GM21723 (cell line): ENCODE results near the gene TFPI.
"Not testable (repeated sequence)": the region's sequence is repeated elsewhere in the genome, so short reads cannot be mapped to it uniquely, and the experiment has no call there.

ENCODE experiments used
- ATAC-seq: cut with Tn5 transposase; IDR thresholded peaks from one replicate; pipeline ENCODE4 v1.9.1; 2021; ENCODE audit warnings: mild to moderate bottlenecking, moderate library complexity; ENCODE audit not compliant: unreplicated experiment

TFPI gene

DNA sequence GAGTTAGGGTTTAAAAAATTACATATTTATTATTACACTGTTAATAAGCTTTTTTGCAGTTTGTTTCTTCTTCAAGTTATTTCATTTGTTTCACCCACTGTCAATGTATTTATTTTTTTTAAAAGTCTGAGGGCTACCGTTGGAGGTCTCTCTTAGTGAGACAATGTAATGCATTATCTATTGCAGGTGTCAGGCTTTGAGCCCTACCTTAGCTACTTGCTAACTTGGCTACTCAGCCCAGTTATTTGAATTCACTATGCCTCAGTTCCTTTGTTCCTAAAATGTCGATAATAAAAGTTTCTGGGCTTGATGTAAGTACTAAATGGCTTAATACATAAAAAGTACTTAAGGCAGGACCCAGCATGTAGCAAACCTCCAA is 458 bp upstream of the TFPI start:
- ATAC-seq, result no peak

DNA sequence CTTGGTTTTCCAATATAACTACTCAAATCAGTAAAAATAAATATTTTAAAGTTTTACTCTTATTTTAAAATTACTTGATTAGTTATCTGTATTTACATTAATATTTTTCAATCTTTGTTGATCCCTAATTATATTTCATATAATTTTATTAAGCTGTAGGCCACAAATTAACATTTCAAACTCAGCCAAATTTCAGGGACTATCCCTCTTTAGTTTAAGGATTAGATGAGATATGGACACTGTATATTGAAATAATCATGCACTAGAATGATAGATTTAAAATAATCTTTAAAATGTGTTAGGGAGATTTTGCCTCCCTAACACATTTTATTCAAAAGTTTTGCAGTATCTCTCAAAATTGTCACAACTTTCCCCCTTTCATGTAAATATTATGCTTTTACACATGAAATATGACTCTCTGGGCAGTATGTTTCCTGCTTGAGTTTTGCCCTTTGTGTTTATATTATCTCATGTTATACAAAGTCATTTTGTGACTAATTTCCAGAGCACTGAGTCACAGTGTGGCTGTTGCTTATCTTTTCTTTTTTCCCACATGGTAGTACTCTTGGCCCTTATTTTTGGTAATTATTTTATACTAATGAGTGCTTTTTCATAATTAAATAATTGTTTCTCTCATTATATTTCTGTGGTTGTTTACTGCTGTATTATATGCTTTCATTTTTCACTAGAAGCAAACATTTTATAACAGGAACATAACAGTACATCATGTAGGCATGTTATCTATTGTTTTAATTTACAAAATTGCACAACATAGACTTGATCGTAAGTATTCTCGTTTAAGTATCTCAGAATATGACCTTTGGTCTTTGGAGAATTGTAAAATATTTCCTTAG is 1.2 kb downstream of the TFPI start:
- ATAC-seq, result no peak

DNA sequence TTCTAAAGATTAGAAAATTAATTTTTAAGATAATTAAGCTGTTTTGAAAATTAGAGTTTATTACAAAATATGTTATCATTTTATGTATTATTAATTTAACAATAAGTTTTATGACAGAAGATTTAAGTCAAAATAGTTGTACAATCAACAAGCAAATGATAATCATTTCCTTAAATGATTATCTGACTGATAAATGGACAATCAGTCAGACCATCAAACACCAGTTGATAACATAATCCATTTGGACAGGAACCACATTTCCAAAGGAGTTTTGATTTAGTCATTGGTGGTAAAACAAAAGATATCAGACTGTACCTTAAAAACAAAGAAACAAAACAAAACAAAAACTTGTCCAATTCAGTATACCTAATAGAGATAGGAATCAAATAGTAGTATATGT is 1.9 kb downstream of the TFPI start:
- no peak for ATAC-seq

DNA sequence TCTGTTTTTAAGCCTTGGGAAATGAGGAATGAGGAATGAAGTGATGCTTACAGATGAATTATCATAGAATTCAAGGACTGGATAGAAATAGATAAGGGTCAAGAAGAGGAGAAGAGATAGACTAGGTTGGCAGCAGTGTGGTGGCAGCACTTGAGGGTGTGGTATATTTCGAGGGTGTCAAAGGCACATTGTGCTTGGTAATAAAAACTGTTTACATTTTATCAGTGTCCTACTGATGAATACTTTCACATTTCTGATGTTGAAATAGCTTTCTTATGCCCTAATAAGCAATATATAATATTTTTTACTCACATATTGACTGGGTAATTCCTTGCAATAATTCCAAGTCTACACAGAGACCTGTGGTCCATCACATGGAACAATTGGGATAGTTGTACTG is 3.4 kb downstream of the TFPI start:
- ATAC-seq, result no peak

DNA sequence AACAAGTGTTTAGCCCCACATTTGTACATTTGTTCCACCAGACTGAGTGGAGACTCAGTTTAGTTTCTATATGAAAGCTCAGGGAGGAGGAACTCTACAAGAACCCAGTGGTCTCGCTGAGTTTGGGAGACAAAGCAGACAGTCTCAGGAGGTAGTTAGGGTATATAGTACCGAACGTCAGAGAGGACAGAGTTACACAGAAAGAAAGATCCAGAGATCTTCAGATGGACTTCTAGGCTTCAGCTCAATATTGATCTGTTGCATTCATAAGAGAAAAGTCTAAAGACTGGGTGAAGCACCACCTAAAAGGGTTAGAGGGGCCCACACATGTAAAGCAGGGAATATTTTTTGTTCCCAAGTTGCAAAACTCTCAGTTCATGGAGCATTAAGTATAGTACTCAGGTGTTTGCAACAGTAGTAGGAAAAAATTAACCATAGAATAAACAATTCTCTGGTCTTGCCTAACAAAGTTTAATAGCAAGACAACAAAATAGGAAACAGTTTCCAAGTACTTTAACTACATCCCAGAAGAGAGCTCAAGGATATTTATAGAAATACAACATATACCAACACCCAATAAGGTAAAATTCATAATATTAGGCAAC is 4.2 kb downstream of the TFPI start:
- no peak for ATAC-seq

DNA sequence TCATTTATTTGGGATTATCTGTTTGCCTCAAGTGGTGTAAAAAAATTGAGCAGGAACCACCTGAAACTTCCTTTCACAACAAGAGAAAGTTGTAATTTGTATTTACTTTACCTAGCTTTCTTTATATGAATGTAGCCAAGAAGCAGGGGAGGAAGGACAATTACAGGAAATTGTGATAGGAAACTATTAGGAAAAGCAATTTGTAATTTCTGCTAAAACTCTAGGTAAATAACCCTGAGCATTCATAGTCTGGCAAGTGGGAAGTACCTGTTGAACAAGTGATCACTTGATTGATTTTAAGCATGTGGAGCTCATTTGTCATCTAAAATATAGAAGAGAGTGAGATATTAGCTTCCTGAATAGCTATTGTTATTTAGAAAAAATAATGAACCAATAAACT is 5.0 kb downstream of the TFPI start:
- no peak for ATAC-seq

DNA sequence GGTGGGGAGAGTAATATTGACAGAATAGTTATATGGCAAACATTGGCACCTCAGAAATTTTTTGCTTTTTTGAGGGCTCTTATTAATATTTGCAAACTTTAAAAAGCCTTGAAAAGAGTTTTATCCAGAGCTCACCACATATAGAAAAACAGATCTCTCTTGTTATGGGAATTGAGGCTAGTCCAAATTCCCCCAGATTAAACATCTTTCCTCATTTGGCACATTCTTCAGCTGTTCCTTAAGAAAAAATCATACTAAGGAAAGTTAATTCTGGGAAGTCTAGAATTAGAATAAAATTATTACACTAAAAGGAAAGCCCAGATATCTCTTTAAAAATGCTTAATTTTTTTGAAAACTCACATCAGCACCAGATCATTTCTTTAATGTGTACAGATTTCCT is 5.6 kb downstream of the TFPI start:
- no peak for ATAC-seq

DNA sequence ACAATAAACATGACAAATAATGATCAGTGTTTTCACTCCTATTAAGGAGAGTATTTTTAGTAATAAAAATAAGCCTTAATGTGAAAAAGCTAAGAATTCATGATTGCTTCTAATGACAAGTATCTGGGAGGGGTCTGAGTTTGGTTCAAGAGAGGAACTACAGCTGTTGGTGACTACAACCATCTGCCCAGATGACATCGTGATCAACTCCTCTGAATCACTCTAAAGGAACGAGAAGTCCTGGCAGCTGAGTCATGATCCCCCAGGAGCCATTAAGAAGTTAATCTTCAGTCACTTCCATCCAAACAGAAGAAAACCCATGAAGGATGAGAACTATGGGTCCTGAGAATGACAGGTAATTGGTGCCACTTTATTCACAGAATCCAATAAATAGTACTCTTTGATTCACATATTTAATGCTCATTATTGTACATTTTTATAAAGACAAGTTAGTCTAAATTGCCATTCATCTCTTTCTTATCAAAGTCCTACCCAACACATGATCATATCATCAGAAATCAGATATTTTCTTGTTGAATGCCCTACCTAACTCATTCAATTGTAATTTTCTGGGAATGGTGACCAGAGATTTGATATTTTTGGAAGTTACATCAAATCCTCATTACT is 6.8 kb downstream of the TFPI start:
- ATAC-seq, result no peak

DNA sequence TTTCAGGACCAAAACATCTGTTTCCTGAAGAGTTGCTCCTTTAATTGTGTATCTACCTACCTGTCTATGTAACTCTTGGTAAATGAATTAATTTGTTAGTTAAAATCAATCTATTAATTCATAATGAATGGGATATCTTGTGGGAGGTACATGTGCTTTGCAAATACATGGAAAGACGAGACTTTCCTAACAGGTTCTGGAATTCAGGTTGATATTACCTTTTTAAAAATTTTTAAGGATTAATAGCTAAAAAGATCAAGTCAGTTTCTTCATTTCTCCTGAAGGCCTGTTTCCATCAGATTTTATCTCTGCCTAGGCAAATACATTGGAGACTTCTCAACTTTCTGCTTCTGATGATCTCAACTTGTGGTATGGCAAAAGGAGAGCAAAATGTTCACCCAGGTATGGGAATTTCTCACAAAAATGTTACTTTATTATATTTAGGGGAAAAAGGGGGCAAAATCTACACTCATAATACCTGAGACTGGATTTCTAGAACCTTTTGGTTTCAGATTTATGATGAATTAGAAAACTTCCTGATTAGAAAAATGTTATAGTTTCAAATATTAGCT is 7.4 kb downstream of the TFPI start:
- no peak for ATAC-seq

DNA sequence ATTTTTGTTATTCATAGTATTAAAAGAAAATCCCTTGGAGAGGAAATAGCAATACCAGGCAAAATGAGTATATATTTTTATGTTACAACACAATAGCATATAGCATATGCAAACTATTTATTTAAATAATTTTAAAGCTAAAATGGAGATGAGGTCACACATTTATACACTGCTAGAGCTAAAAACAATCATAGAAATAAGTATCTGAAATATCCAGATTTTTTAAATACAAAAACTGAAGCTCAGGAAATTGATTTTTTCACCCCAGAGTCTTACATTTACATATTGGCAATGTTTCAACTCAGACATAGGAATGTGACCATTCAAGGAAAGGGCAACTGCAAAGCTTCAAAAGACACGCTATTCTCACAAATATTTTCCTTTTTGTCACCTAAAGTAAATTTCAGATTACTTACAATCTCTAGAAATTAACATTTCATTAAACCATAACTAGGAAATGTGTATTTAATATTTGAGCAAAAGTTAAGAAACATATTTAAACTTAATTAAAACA is 8.9 kb downstream of the TFPI start:
- no peak for ATAC-seq

DNA sequence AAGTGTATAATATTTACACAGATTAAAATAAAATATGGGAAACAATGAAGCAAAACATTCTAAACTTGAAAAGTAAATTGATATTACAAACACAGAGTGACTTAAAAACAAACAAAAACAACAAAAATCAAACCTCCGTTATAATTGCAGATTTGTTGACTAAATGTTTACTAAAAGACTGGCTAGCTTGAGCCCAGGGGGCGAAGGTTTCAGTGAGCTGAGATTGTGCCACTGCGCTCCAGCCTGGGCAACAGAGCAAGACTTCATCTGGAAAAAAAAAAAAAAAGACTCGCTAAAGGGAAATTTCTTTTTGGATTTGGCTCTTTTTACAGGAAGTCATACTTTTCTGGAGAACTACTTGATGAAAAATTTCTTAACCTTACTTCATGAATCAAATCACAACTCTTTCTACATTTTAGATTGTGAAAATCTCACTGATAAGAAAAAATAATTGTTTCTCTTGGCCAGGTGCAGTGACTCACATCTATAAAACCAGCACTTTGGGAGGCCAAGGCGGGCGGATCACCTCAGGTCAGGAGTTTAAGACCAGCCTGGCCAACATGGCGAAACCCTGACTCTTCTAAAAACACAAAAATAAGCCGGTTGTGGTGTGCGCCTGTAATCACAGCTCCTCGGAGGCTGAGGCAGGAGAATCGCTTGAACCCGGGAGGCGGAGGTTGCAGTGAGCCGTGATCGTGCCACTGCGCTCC is 9.7 kb downstream of the TFPI start:
- ATAC-seq, result no peak

DNA sequence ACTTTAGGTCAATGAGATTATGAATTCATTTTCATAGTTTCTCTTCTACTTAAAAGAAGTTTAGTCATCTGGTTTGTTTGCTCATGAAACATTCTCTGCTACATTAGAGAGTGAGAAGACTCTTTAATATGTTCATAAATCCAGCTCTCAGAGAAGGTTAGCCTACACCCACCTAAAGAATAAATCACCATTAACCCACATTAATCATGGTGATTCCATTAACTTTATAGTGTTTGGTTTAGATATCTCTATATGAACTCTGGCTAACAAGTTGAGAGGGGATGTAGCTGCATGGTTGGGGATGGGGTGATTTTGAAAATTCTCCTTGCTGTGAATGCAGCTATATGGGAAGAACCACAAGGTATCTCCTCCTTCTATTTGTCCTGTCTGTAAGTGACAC is 10.7 kb downstream of the TFPI start:
- ATAC-seq, result no peak

DNA sequence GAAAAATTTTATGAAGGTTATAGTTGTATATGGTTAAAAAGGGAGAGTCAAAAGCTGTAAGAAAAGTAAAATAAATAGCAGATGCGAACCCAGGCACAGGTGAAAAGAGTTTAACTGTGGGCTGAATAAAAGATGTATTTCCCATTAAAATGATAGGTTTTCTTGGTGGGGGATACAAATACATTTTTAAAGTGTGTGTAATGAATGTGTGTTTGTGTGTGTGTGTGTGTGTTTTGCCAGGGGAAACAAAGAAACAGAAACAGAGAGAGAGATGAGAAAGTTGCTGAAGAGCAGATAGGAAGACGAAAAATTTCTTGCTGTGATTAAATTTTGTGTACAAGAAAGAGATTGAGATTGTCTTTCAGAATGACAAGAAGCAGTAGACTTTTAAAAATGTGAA is 12.1 kb downstream of the TFPI start:
- no peak for ATAC-seq

DNA sequence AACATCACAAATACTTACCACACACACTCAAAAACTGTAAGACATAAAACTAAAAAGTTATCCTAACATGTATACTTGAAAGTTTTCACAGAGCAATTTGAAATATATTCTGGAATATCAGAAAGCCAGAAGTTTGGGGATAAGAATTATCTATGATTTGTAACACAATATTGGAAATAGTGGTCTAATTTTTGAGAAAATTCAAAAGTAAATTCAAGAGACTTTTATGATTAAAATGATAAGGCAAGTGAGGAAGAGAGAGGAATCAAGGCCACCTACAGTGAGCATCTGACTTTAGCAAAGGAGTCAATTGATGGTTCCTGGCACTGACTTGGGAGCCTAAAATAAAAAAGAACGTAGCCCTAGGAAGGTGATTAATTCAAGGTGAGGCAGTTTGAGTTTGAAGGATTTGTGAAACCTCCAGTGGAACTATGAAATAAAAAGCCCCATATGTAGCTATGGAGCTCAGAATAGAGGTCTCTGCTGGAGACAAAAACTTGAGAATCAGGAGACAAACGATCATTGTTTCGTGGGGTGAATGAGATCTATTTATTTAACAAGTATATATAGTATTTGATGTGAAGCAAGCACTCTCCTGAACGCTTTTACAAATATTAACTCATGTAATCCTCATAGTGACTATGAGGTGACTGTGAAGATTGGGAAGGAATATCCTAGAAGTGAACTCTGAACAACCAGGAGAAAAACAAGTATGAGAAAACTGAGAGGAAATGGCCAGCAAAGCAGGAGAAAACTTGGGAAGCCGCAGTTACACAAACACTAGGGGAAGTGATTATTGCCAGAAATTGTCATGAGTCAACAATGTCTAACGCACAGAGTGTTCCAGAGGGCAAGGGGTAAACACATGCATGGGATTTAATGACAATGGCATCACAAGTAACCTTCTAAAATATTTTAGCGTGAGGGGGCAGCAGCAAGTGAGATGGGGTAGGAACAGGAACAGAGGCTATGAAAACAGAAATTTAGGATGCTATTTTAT is 12.8 kb downstream of the TFPI start:
- no peak for ATAC-seq

DNA sequence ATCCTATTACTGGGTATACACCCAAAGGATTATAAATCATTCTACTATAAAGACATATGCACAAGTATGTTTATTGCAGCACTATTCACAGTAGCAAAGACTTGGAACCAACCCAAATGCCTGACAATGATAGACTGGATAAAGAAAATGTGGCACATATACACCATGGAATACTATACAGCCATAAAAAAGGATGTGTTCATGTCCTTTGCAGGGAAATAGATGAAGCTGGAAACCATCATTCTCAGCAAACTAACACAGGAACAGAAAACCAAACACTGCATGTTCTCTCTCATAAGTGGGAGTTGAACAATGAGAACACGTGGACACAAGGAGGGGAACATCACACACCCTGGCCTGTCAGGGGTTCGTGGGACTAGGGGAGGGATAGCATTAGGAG is 16.0 kb downstream of the TFPI start:
- ATAC-seq, result not testable (repeated sequence)

DNA sequence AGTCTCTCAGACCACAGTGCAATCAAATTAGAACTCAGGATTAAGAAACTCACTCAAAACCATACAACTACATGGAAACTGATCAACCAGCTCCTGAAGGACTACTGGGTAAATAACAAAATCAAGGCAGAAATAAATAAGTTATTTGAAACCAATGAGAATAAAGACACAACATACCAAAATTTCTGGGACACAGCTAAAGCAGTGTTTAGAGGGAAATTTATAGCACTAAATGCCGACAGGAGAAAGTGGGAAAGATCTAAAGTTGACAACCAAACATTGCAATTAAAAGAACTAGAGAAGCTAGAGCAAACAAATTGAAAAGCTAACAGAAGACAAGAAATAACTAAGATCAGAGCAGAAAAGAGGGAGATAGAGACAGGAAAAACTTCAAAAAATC is 18.9 kb downstream of the TFPI start:
- ATAC-seq, result not testable (repeated sequence)

DNA sequence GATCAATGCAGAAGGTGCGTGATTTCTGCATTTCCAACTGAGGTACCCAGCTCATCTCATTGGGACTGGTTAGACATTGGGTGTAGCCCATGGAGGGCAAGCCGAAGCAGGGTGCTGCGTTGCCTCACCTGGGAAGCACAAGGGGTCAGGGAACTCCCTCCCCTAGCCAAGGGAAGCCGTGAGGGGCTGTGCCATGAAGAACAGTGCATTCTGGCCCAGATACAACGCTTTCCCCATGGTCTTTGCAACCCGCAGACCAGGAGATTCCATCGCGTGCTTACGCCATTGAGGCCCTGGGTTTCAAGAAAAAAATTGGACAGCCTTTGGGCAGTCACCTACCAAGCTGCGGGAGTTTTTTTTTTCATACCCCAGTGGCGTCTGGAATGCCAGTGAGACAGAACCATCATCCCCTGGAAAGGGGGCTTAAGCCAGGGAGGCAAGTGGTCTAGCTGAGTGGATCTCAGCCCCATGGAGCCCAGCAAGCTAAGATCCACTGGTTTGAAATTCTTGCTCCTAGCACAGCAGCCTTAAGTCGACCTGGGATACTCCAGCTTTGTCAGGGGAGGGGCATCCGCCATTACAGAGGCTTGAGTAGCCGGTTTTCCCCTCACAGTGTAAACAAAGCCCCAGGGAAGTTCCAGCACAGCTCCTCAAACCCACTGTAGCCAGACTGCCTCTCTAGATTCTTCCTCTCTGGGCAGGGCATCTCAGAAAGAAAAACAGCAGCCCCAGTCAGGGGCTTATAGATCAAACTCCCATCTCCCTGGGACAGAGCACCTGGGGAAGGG is 21.7 kb downstream of the TFPI start:
- ATAC-seq, result no peak

DNA sequence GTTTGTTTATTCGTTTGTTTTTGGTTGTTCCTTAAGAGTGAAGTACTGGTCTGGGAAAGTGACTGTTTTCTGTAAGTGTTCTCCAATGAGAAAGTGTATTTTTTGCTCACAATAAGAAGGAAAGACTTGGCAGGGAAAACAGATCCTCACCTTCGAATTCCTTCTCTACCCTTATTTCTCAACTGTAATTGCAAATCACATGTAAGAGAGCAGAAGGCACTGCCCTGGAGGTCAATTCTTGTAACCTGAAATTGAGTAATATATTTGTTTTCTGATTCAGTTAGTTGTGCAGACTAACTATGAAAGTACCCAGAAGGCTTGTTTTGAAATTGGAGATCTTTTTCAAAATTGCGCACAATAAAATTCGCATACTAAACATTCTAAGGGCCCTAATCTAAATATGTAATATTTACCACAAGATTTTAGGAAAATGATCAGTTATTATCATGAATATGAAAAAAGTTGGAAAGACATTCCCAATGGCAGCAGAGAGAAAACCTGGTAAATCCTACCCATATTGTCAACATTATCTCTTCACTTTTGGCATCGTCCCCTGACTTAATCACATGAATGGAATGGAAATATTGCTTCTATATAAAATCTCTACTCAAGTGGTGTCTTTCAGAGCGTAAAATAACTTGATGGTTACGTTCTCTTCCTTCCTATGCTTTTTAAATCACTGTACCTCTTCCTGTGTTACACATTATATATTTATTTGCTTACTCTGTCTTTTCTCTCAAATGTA is 24.1 kb downstream of the TFPI start:
- ATAC-seq, result no peak
